Heart left ventricle (tissue), 13 donors: Measurements from ENCODE around the gene GOLGA6A.
"Not testable (repeated sequence)": the region's sequence is repeated elsewhere in the genome, so short reads cannot be mapped to it uniquely, and the experiment has no call there.

Experiments used
- CTCF ChIP-seq, 12 donors: fragments of 200-600 bp; sonication (generic) in 4 of 12; IDR thresholded peaks; one replicate each; pipeline versions ENCODE4 v1.5.0 to v1.8.0; 2018 to 2022; ENCODE audit warnings: antibody characterized with exemption in 12 of 12, mild to moderate bottlenecking in 5 of 12
- POLR2A ChIP-seq, 2 donors: fragments of 450-650 bp; IDR thresholded peaks; one replicate each; pipeline ENCODE4 v1.6.1; 2017; ENCODE audit warnings: antibody characterized with exemption in 2 of 2, mild to moderate bottlenecking in 2 of 2, moderate library complexity in 2 of 2
- donor health status: ischemic (EF 13 %, LVEDD 7.1; RV severe dilation, severe dysfunction).
- donor health status: DM: no; HTN: yes; CAD: no.
- donor health status: DM: no; HTN: no; CAD: no.
- donor health status: ischemic (EF 25% LVEDD 6.9; RV normal size, moderate dysfunction).
- donor health status: ischemic (EF 25% LVEDD 5.7; RV mildly dilated, moderate dysfunction).
- donor health status: ischemic (EF 35%, LVEDD 5.7; RV mildly dilated, moderate dysfunction).
- donor health status: nonischemic (EF 11% LVEDD 7.7; RV severe dilation, severe dysfunction).
- donor health status: DM: yes; HTN: yes; CAD: no.
- donor health status: PGD.
- donor health status: ischemic (EF 29% LVEDD 5.4; RV normal size, mild dysfunction).
- donor health status: nonischemic (EF 23%, LVEDD 6.1; RV moderate dilation, normal function).

GRCh38 chr15:74094567-74094966, 12.2 kb upstream of the GOLGA6A start:
- TF ChIP-seq CTCF, POLR2A (IDR thresholded peaks at IDR 0.05): not testable (repeated sequence)
